GM12878 (cell line): ENCODE data around the gene CLDN9. TPM values are rescaled to one million over a fixed set of nuclear protein-coding genes. Genes with fewer than 3 reads are reported as not detected.

Experiments used
- ATAC-seq: fragments of 200-7000 bp; cut with Tn5 transposase; 3 replicates; pipeline ENCODE4 v1.9.1; 2020; ENCODE audit warnings: mild to moderate bottlenecking, moderate library complexity
- BruUV-seq: library from RNA; stranded (reverse); fragments of 400-500 nt; replicated peaks from 2 replicates; lab custom pipeline; 2021; lab: Mats Ljungman, UMichigan
- CTCF ChIA-PET: fragments of 300-600 bp; sonication (Branson Sonifier 250); formaldehyde crosslinking; extraction: SDS; loops from one replicate; lab custom pipeline; 2021; ENCODE audit warnings: inconsistent platforms; lab: Yijun Ruan, JAX
- POLR2A ChIA-PET: fragments of 350-600 bp; formaldehyde crosslinking; extraction: SDS; loops from one replicate; lab custom pipeline; 2021; ENCODE audit warnings: inconsistent platforms; lab: Charles Lee
- RAD21 ChIA-PET: fragments of 300-600 bp; sonication (Branson Sonifier 250); formaldehyde crosslinking; loops from one replicate; lab custom pipeline; 2023; ENCODE audit warnings: antibody characterized with exemption; ENCODE audit not compliant: unreplicated experiment; lab: Charles Lee
- SMC1A ChIA-PET: fragments of 300-600 bp; sonication (Branson Sonifier 250); formaldehyde crosslinking; loops from one replicate; lab custom pipeline; 2023; ENCODE audit not compliant: unreplicated experiment, uncharacterized antibody; lab: Charles Lee
- DNase-seq: peaks from one replicate; pipeline ENCODE4 v3.0.0-alpha.2; 2011; ENCODE audit warnings: low read depth, low spot score
- FAIRE-seq: peaks from 3 replicates; lab custom pipeline; 2011; peaks lifted over from hg19 to GRCh38; lab: Jason Lieb, UNC
- H2AFZ ChIP-seq: 2 replicates; pipeline ENCODE4 v1.6.0; 2011; ENCODE audit warnings: low read depth, low read length, control low read depth; ENCODE audit not compliant: control insufficient read depth
- H3K27ac ChIP-seq: 2 replicates; pipeline ENCODE4 v1.5.1; 2011; ENCODE audit warnings: control low read depth; ENCODE audit not compliant: control insufficient read depth, insufficient read depth
- H3K27me3 ChIP-seq, 2 experiments: replicated peaks in 1 of 2; 2 replicates each; pipeline versions ENCODE4 v1.6.0 to v1.6.1; 2011; ENCODE audit warnings: low read length in 1 of 2; ENCODE audit not compliant: control insufficient read depth in 2 of 2, insufficient read depth in 2 of 2
- H3K36me3 ChIP-seq, 2 experiments: 2 replicates each; pipeline ENCODE4 v1.5.1; 2011; ENCODE audit warnings: low read length in 1 of 2; ENCODE audit not compliant: control insufficient read depth in 2 of 2, insufficient read depth in 2 of 2
- H3K4me1 ChIP-seq: 2 replicates; pipeline ENCODE4 v1.6.1; 2011; ENCODE audit warnings: mild to moderate bottlenecking, low read length, moderate library complexity, mixed read lengths; ENCODE audit not compliant: control insufficient read depth, insufficient read depth
- H3K4me2 ChIP-seq: 2 replicates; pipeline ENCODE4 v1.6.0; 2011; ENCODE audit warnings: control low read depth; ENCODE audit not compliant: control insufficient read depth, insufficient read depth
- H3K4me3 ChIP-seq: fragments of 200-600 bp; sonication (generic); 2 replicates; pipeline ENCODE4 v1.5.1; 2016
- H3K79me2 ChIP-seq: 2 replicates; pipeline ENCODE4 v1.6.0; 2011; ENCODE audit warnings: low read length; ENCODE audit not compliant: control insufficient read depth, insufficient read depth
- H3K9ac ChIP-seq: 2 replicates; pipeline ENCODE4 v1.8.0; 2011; ENCODE audit warnings: low read length, control low read depth, mixed read lengths; ENCODE audit not compliant: control insufficient read depth, insufficient read depth
- H3K9me3 ChIP-seq: replicated peaks from 3 replicates; pipeline ENCODE4 v1.5.1; 2011; ENCODE audit warnings: mild to moderate bottlenecking, low read length; ENCODE audit not compliant: control insufficient read depth, insufficient read depth
- H4K20me1 ChIP-seq: 2 replicates; pipeline ENCODE4 v1.6.0; 2011; ENCODE audit not compliant: control insufficient read depth, insufficient read depth
- CHD2 ChIP-seq: IDR thresholded peaks from 2 replicates; pipeline ENCODE4 v1.6.1; 2011; ENCODE audit warnings: low read depth, low read length, improper control_type of control experiment, borderline replicate concordance
- MTA3 ChIP-seq: IDR thresholded peaks from 2 replicates; pipeline ENCODE4 v1.6.1; 2012; ENCODE audit warnings: low read length, inconsistent platforms, borderline replicate concordance
- POLR2A ChIP-seq: IDR thresholded peaks from 2 replicates; pipeline ENCODE4 v1.6.1; 2011; ENCODE audit warnings: low read depth, mild to moderate bottlenecking, low read length
- RCOR1 ChIP-seq: conservative IDR thresholded peaks from 2 replicates; pipeline ENCODE4 v1.6.1; 2012; ENCODE audit warnings: low read depth, low read length, improper control_type of control experiment
- SRF ChIP-seq, 2 experiments: IDR thresholded peaks; 2 replicates each; pipeline ENCODE4 v1.6.1; 2011; ENCODE audit warnings: low read depth in 2 of 2, low read length in 2 of 2, mild to moderate bottlenecking in 1 of 2, moderate library complexity in 1 of 2
- WRNIP1 ChIP-seq: IDR thresholded peaks from 2 replicates; pipeline ENCODE4 v1.6.1; 2011; ENCODE audit warnings: low read depth, low read length, improper control_type of control experiment, borderline replicate concordance
- YY1 ChIP-seq: IDR thresholded peaks from 2 replicates; pipeline ENCODE4 v1.6.1; 2011; ENCODE audit warnings: low read depth, mild to moderate bottlenecking, low read length
- ZNF622 ChIP-seq: fragments of 450-650 bp; IDR thresholded peaks from 2 replicates; pipeline ENCODE4 v1.6.1; 2017; ENCODE audit warnings: mild to moderate bottlenecking, inconsistent platforms
- WGBS: methylation state at CpG from one replicate; pipeline ENCODE4 v1.1.6; 2016; ENCODE audit warnings: low lambda C conversion rate; ENCODE audit not compliant: insufficient replicate concordance, insufficient coverage; ENCODE audit errors: missing lambda C conversion rate; 5-methylcytosine and 5-hydroxymethylcytosine counted together
- in situ Hi-C: fragments of 300-500 bp; cut with MboI; formaldehyde crosslinking; loops from 9 replicates; pipeline ENCODE4 v1.14.3; 2018; ENCODE audit warnings: mixed read lengths
- intact Hi-C: fragments of 100-400 bp; cut with micrococcal nuclease; formaldehyde crosslinking; loops from one replicate; pipeline ENCODE4 v1.14.2; 2022; ENCODE audit not compliant: unreplicated experiment
- polyA plus RNA-seq, 11 experiments: library from polyadenylated mRNA; depleted of rRNA in 4 of 11; unstranded in 6 of 11; stranded (reverse) in 5 of 11; fragments of >200 nt; fragmentation: Nextera tagmentation in 4 of 11; fragmentation: Illumina TruSeq in 1 of 11; extraction: Ambion mirVana in 4 of 11; extraction: Trizol in 1 of 11; gene quantifications; 1 replicate in 1 of 11; 2 replicates in 10 of 11; pipeline versions ENCODE4 v1.2.1 to v1.2.3, GENCODE V29; 2011 to 2016; ENCODE audit warnings: inconsistent platforms in 2 of 11, missing spikeins in 2 of 11, low read depth in 1 of 11
- total RNA-seq, 4 experiments: library from RNA; depleted of rRNA in 3 of 4; stranded (reverse); fragments of >200 nt in 3 of 4; fragmentation: Illumina TruSeq in 1 of 4; extraction: Trizol in 1 of 4; gene quantifications; 2 replicates each; pipeline versions ENCODE4 v1.2.1 to v1.2.3, GENCODE V29; 2013 to 2021

Gene CLDN9
- total and polyA plus RNA-seq, 10 of the 15 experiments (the other 5 are each of a cell fraction or from before 2014, with no cell fraction given), result not detected

GRCh38 chr16:2973605-2974318 lies 39.0 kb upstream of the CLDN9 start:
- in situ Hi-C loops (no loop called here), intact Hi-C loops (no loop called here)
- POLR2A ChIA-PET, result interaction anchor here (1.1 kb wide), 1 partner anchor 28 kb away, joined by 3 read pairs; no protein-coding TSS in a partner anchor
- Histone ChIP-seq H3K4me3 (no peak overlapping the region), H3K9ac (no peak overlapping the region), H3K4me1 (peaks cover 4% of the 10 kb centered on the region), H3K36me3 (peaks cover 4 to 22% of the 10 kb centered on the region in 2 experiments; a peak in 3 of 4 replicates), H4K20me1 (no peaks in the 10 kb centered on the region), H3K4me2 (no peak overlapping the region), H3K27me3 (no peaks in the 10 kb centered on the region), H3K79me2 (peaks cover 16% of the 10 kb centered on the region), H2AFZ (no peak overlapping the region), H3K9me3 (no peaks in the 10 kb centered on the region), H3K27ac (no peak overlapping the region)
- RAD21 ChIA-PET, result no interaction called here
- FAIRE-seq (no peak), ATAC-seq (no peak), DNase-seq (no peak)
- TF ChIP-seq MTA3, result 0 out of 2 replicates have a peak, but pooled peaks have one; percentile 21
- peak; percentile 38; the same call in 1 of the 2 replicates for TF ChIP-seq POLR2A
- no peak for TF ChIP-seq ZNF622
- TF ChIP-seq WRNIP1, result no peak
- BruUV-seq, result no TSS peak
- WGBS, result 69% methylated on average over 17 of the region's 17 CpGs
- SMC1A ChIA-PET, result no interaction called here
- CTCF ChIA-PET, result no interaction called here

DNA sequence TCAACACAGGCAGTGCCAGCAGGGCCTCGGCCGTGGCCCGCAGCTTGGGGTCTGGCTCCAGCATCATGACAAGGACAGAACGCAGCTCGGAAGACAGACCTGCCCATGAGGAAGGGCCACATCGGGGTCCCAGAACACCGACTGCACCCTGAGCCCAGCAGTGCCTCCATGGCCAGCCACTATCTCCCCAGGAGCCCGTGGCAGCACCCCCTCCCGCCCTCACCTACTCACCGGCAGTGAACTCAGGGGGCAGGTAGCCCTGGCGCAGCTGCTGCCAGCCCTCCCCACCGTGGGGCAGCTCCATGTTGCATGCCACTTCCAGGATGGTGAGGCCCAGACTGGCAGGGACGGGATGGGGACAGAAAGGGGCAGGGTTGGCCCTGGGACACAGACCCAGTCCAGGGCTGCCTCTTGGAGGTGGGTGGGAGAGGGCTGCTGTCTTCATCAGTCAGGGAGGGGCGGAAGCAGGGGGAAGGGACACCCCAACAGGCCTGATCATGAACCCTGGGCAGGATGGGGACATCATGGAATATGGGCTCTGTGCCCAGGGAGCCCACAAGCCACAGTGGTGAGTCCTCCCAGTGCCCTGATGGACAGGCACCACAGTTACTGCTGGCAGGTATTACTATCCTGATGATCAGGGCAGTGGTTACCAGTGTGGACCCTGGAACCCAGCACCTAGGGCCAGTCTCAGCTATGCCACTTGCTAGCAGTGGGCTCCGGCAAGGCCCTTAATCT lies 38.2 kb upstream of the CLDN9 start:
- Histone ChIP-seq H3K79me2 (peaks cover 18% of the 10 kb centered on the region), H3K36me3 (peaks cover 4 to 22% of the 10 kb centered on the region in 2 experiments; a peak in 3 of 4 replicates), H3K27me3 (no peaks in the 10 kb centered on the region), H4K20me1 (no peaks in the 10 kb centered on the region), H3K27ac (no peak overlapping the region), H3K4me1 (peaks cover 9% of the 10 kb centered on the region), H3K4me3 (no peak overlapping the region), H3K4me2 (no peak overlapping the region), H3K9ac (no peak overlapping the region), H2AFZ (no peak overlapping the region), H3K9me3 (no peaks in the 10 kb centered on the region)
- TF ChIP-seq CHD2 (no peak), YY1 (no peak), SRF (IDR thresholded peaks at IDR 0.05; ENCODE audit: low read depth in 2 of 2, low read length in 2 of 2) (no peak), RCOR1 (no peak), POLR2A (peak; percentile 56)
- ChIA-PET RAD21 (interaction anchor here (0.9 kb wide), 1 partner anchor 9 kb away, joined by 3 read pairs; no protein-coding TSS in a partner anchor), SMC1A (no interaction called here), CTCF (no interaction called here), POLR2A (interaction anchor here (1.1 kb wide), 1 partner anchor 29 kb away, joined by 3 read pairs; no protein-coding TSS in a partner anchor)
- FAIRE-seq (no peak), ATAC-seq (no peak), DNase-seq (no peak)
- no TSS peak for BruUV-seq
- intact Hi-C loops (no loop called here), in situ Hi-C loops (no loop called here)
- 95% methylated on average over 15 of the region's 15 CpGs for WGBS
